GM23338 (cell line): ENCODE data around the gene DSCAML1. TPM values are rescaled to one million over a fixed set of nuclear protein-coding genes. Genes with fewer than 3 reads are reported as not detected.

ENCODE experiments used
- ATAC-seq: fragments of 200-7000 bp; cut with Tn5 transposase; 3 replicates; pipeline ENCODE4 v1.9.1; 2020
- DNase-seq: peaks from one replicate; pipeline ENCODE4 v3.0.0-alpha.2; 2015; ENCODE audit warnings: low spot score
- H2AFZ ChIP-seq: fragments of 200-600 bp; sonication (generic); 2 replicates; pipeline ENCODE4 v1.8.0; 2016; ENCODE audit warnings: antibody characterized with exemption, mild to moderate bottlenecking, moderate library complexity
- H3F3A ChIP-seq: fragments of 200-600 bp; sonication (generic); replicated peaks from 2 replicates; pipeline ENCODE4 v1.8.0; 2017; ENCODE audit warnings: antibody characterized with exemption, mixed run types, low read depth
- H3K27ac ChIP-seq: fragments of 200-600 bp; sonication (generic); 2 replicates; pipeline ENCODE4 v1.6.1; 2016; ENCODE audit warnings: low read depth
- H3K27me3 ChIP-seq: fragments of 200-600 bp; sonication (generic); 2 replicates; pipeline ENCODE4 v1.8.0; 2016; ENCODE audit warnings: mild to moderate bottlenecking, mixed run types, moderate library complexity; ENCODE audit not compliant: insufficient read depth
- H3K36me3 ChIP-seq: fragments of 200-600 bp; sonication (generic); 2 replicates; pipeline ENCODE4 v1.8.0; 2016; ENCODE audit warnings: mild to moderate bottlenecking; ENCODE audit not compliant: insufficient read depth
- H3K4me1 ChIP-seq: fragments of 200-600 bp; sonication (generic); 2 replicates; pipeline ENCODE4 v1.8.0; 2016; ENCODE audit warnings: mild to moderate bottlenecking, moderate library complexity; ENCODE audit not compliant: insufficient read depth
- H3K4me2 ChIP-seq: fragments of 200-600 bp; sonication (generic); 2 replicates; pipeline ENCODE4 v1.7.1; 2017; ENCODE audit warnings: mixed run types
- H3K4me3 ChIP-seq: fragments of 200-600 bp; sonication (generic); 2 replicates; pipeline ENCODE4 v1.6.1; 2016; ENCODE audit warnings: mixed run types
- H3K79me2 ChIP-seq: fragments of 200-600 bp; sonication (generic); replicated peaks from 2 replicates; pipeline ENCODE4 v1.8.0; 2017; ENCODE audit warnings: mild to moderate bottlenecking; ENCODE audit not compliant: insufficient read depth
- H3K9me2 ChIP-seq: fragments of 200-600 bp; sonication (generic); 2 replicates; pipeline ENCODE4 v1.8.0; 2017; ENCODE audit not compliant: insufficient read depth
- H4K20me1 ChIP-seq: fragments of 200-600 bp; sonication (generic); replicated peaks from 2 replicates; pipeline ENCODE4 v1.8.0; 2017; ENCODE audit warnings: mild to moderate bottlenecking; ENCODE audit not compliant: insufficient read depth
- H3K27ac Mint-ChIP-seq: 2 replicates; pipeline ENCODE4 v1.8.0; 2020; ENCODE audit warnings: inconsistent platforms, mild to moderate bottlenecking, moderate library complexity, mixed read lengths
- H3K27me3 Mint-ChIP-seq: 3 replicates; pipeline ENCODE4 v1.8.0; 2022; ENCODE audit warnings: low read depth, mild to moderate bottlenecking, moderate library complexity, mixed read lengths, inconsistent platforms; ENCODE audit not compliant: insufficient read depth, poor library complexity
- H3K36me3 Mint-ChIP-seq: 3 replicates; pipeline ENCODE4 v1.8.0; 2021; ENCODE audit warnings: low read depth, mild to moderate bottlenecking, inconsistent platforms, moderate library complexity, mixed read lengths
- H3K4me1 Mint-ChIP-seq: 3 replicates; pipeline ENCODE4 v1.8.0; 2020; ENCODE audit warnings: mild to moderate bottlenecking, inconsistent platforms, mixed read lengths
- H3K4me3 Mint-ChIP-seq: 3 replicates; pipeline ENCODE4 v1.8.0; 2021; ENCODE audit warnings: moderate library complexity, mild to moderate bottlenecking, inconsistent platforms, mixed read lengths
- H3K9me3 Mint-ChIP-seq: 3 replicates; pipeline ENCODE4 v1.8.0; 2020; ENCODE audit warnings: moderate library complexity, mild to moderate bottlenecking, inconsistent platforms, mixed read lengths
- CREB1 ChIP-seq: fragments of 250-450 bp; sonication (Bioruptor Pico); IDR thresholded peaks from 2 replicates; pipeline ENCODE4 v1.5.0; 2020; ENCODE audit warnings: low read depth, mild to moderate bottlenecking, moderate library complexity
- EZH2 ChIP-seq: fragments of 200-600 bp; sonication (generic); IDR thresholded peaks from one replicate; pipeline ENCODE4 v1.8.0; 2017; ENCODE audit warnings: antibody characterized with exemption, mild to moderate bottlenecking, low read depth; ENCODE audit not compliant: unreplicated experiment
- EZH2phosphoT487 ChIP-seq: fragments of 200-600 bp; sonication (generic); IDR thresholded peaks from one replicate; pipeline ENCODE4 v1.8.1; 2018; ENCODE audit warnings: antibody characterized with exemption; ENCODE audit not compliant: unreplicated experiment
- JUNB ChIP-seq: IDR thresholded peaks from one replicate; pipeline ENCODE4 v1.6.1; 2016; ENCODE audit warnings: antibody characterized with exemption; ENCODE audit not compliant: unreplicated experiment
- NANOG ChIP-seq: IDR thresholded peaks from 2 replicates; pipeline ENCODE4 v1.6.1; 2016; ENCODE audit warnings: antibody characterized with exemption, borderline replicate concordance
- STAT1 ChIP-seq: IDR thresholded peaks from one replicate; pipeline ENCODE4 v1.6.1; 2016; ENCODE audit warnings: antibody characterized with exemption; ENCODE audit not compliant: unreplicated experiment
- polyA plus RNA-seq: library from polyadenylated mRNA; unstranded; fragments of >200 nt; fragmentation: Nextera tagmentation; extraction: Ambion mirVana; gene quantifications from 2 replicates; pipeline ENCODE4 v1.2.1, GENCODE V29; 2016
- total RNA-seq: library from RNA; depleted of rRNA; stranded (reverse); fragments of >200 nt; shearing (Covaris generic); gene quantifications from 2 replicates; pipeline ENCODE4 v1.2.3, GENCODE V29; 2014
- TF ChIP-seq, protein P1 (sequence below): IDR thresholded peaks from one replicate; pipeline ENCODE4 v1.6.1; 2018; ENCODE audit warnings: antibody characterized with exemption; ENCODE audit not compliant: unreplicated experiment
- TF ChIP-seq, protein P2 (sequence below): fragments of 250-450 bp; sonication (Bioruptor Pico); IDR thresholded peaks from 2 replicates; pipeline ENCODE4 v1.5.0; 2020; ENCODE audit warnings: mild to moderate bottlenecking, moderate library complexity

The DSCAML1 gene
- total and polyA plus RNA-seq, 2 experiments from 2014 or later = 0.17 TPM; not detected in 1

GRCh38 chr11:117627259-117627658 is 169.8 kb downstream of the DSCAML1 start (continued):
- TF ChIP-seq, protein P1, sequence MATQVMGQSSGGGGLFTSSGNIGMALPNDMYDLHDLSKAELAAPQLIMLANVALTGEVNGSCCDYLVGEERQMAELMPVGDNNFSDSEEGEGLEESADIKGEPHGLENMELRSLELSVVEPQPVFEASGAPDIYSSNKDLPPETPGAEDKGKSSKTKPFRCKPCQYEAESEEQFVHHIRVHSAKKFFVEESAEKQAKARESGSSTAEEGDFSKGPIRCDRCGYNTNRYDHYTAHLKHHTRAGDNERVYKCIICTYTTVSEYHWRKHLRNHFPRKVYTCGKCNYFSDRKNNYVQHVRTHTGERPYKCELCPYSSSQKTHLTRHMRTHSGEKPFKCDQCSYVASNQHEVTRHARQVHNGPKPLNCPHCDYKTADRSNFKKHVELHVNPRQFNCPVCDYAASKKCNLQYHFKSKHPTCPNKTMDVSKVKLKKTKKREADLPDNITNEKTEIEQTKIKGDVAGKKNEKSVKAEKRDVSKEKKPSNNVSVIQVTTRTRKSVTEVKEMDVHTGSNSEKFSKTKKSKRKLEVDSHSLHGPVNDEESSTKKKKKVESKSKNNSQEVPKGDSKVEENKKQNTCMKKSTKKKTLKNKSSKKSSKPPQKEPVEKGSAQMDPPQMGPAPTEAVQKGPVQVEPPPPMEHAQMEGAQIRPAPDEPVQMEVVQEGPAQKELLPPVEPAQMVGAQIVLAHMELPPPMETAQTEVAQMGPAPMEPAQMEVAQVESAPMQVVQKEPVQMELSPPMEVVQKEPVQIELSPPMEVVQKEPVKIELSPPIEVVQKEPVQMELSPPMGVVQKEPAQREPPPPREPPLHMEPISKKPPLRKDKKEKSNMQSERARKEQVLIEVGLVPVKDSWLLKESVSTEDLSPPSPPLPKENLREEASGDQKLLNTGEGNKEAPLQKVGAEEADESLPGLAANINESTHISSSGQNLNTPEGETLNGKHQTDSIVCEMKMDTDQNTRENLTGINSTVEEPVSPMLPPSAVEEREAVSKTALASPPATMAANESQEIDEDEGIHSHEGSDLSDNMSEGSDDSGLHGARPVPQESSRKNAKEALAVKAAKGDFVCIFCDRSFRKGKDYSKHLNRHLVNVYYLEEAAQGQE = no peak
- TF ChIP-seq JUNB = no peak
- no peak for TF ChIP-seq CREB1 (CRISPR knock-in tag)

DNA sequence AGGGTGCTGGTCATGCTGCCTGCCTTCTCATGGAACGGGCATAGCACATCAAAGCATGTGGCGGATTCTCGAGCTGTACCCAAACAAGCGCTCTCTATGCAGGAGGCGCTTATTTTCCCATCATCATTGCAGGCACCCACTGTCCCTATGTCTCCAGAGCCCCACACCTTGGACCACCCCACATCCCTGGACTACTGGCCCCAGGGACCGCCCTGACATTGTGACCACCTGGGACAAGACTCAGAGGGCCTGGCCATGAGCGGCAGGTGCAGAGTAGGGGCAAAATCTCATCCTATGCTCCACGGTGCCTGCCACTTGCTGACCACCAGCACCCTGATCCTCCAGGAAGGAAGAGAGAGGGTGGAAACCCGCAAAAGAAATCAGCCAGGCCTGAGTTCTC is 170.4 kb downstream of the DSCAML1 start:
- no peaks in the 10 kb centered on the region for H3K36me3 Mint-ChIP-seq
- TF ChIP-seq STAT1 (no peak), EZH2 (no peak), NANOG (no peak), JUNB (no peak), EZH2phosphoT487 (no peak)
- TF ChIP-seq, protein P2, sequence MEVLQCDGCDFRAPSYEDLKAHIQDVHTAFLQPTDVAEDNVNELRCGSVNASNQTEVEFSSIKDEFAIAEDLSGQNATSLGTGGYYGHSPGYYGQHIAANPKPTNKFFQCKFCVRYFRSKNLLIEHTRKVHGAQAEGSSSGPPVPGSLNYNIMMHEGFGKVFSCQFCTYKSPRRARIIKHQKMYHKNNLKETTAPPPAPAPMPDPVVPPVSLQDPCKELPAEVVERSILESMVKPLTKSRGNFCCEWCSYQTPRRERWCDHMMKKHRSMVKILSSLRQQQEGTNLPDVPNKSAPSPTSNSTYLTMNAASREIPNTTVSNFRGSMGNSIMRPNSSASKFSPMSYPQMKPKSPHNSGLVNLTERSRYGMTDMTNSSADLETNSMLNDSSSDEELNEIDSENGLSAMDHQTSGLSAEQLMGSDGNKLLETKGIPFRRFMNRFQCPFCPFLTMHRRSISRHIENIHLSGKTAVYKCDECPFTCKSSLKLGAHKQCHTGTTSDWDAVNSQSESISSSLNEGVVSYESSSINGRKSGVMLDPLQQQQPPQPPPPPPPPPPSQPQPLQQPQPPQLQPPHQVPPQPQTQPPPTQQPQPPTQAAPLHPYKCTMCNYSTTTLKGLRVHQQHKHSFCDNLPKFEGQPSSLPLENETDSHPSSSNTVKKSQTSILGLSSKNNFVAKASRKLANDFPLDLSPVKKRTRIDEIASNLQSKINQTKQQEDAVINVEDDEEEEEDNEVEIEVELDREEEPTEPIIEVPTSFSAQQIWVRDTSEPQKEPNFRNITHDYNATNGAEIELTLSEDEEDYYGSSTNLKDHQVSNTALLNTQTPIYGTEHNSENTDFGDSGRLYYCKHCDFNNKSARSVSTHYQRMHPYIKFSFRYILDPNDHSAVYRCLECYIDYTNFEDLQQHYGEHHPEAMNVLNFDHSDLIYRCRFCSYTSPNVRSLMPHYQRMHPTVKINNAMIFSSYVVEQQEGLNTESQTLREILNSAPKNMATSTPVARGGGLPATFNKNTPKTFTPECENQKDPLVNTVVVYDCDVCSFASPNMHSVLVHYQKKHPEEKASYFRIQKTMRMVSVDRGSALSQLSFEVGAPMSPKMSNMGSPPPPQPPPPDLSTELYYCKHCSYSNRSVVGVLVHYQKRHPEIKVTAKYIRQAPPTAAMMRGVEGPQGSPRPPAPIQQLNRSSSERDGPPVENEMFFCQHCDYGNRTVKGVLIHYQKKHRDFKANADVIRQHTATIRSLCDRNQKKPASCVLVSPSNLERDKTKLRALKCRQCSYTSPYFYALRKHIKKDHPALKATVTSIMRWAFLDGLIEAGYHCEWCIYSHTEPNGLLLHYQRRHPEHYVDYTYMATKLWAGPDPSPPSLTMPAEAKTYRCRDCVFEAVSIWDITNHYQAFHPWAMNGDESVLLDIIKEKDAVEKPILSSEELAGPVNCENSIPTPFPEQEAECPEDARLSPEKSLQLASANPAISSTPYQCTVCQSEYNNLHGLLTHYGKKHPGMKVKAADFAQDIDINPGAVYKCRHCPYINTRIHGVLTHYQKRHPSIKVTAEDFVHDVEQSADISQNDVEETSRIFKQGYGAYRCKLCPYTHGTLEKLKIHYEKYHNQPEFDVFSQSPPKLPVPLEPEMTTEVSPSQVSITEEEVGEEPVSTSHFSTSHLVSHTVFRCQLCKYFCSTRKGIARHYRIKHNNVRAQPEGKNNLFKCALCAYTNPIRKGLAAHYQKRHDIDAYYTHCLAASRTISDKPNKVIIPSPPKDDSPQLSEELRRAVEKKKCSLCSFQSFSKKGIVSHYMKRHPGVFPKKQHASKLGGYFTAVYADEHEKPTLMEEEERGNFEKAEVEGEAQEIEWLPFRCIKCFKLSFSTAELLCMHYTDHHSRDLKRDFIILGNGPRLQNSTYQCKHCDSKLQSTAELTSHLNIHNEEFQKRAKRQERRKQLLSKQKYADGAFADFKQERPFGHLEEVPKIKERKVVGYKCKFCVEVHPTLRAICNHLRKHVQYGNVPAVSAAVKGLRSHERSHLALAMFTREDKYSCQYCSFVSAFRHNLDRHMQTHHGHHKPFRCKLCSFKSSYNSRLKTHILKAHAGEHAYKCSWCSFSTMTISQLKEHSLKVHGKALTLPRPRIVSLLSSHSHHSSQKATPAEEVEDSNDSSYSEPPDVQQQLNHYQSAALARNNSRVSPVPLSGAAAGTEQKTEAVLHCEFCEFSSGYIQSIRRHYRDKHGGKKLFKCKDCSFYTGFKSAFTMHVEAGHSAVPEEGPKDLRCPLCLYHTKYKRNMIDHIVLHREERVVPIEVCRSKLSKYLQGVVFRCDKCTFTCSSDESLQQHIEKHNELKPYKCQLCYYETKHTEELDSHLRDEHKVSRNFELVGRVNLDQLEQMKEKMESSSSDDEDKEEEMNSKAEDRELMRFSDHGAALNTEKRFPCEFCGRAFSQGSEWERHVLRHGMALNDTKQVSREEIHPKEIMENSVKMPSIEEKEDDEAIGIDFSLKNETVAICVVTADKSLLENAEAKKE (CRISPR knock-in tag) = no peak
- peak overlapping the region; percentile 70; the same call in 1 of the 2 replicates for H3K27ac Mint-ChIP-seq
- H3K4me1 Mint-ChIP-seq = peaks cover 7% of the 10 kb centered on the region; the same call in 1 of the 3 replicates
- no peak for ATAC-seq
- no peak overlapping the region for H3K4me2 ChIP-seq
- no peaks in the 10 kb centered on the region for H3K36me3 ChIP-seq
- H3K79me2 ChIP-seq = no peaks in the 10 kb centered on the region
- H3K27me3 ChIP-seq = no peaks in the 10 kb centered on the region
- no peak overlapping the region for H3K4me3 Mint-ChIP-seq
- no peak overlapping the region for H2AFZ ChIP-seq
- H3F3A ChIP-seq = no peaks in the 10 kb centered on the region
- H3K4me1 ChIP-seq = no peaks in the 10 kb centered on the region
- H3K9me3 Mint-ChIP-seq = peaks cover under 1% of the 10 kb centered on the region; the same call in 1 of the 3 replicates
- H3K4me3 ChIP-seq = no peak overlapping the region
- no peaks in the 10 kb centered on the region for H3K9me2 ChIP-seq
- DNase-seq = no peak
- H3K27ac ChIP-seq = no peak overlapping the region
- peaks cover 8% of the 10 kb centered on the region for H3K27me3 Mint-ChIP-seq
- H4K20me1 ChIP-seq = no peaks in the 10 kb centered on the region
